Gastrocnemius medialis (tissue), 4 donors: ENCODE measurements around the gene NDC1.

Source experiments
- CTCF ChIP-seq, 5 experiments: fragments of 450-650 bp in 3 of 5; fragments of 200-600 bp in 2 of 5; sonication (generic) in 2 of 5; IDR thresholded peaks in 4 of 5; conservative IDR thresholded peaks in 1 of 5; 1 replicate in 4 of 5; 2 replicates in 1 of 5; pipeline ENCODE4 v1.5.1; 2016 to 2019; ENCODE audit warnings: antibody characterized with exemption in 5 of 5, mild to moderate bottlenecking in 3 of 5, moderate library complexity in 3 of 5
- POLR2A ChIP-seq, 2 donors: fragments of 450-650 bp; IDR thresholded peaks; one replicate each; pipeline ENCODE4 v1.6.1; 2017; ENCODE audit warnings: antibody characterized with exemption in 2 of 2, mild to moderate bottlenecking in 2 of 2, moderate library complexity in 2 of 2

GRCh38 chr1:53722025-53722424 is 116.1 kb downstream of the NDC1 start:
- no peak for TF ChIP-seq CTCF (IDR thresholded peaks at IDR 0.05 in 4 of 5, conservative IDR thresholded peaks at IDR 0.05 in 1 of 5)
- TF ChIP-seq POLR2A (IDR thresholded peaks at IDR 0.05): no peak
